Measurements from ENCODE around the gene ELMO1.

Gene ELMO1

GRCh38 chr7:37107047-37107750 lies 341.5 kb downstream of the ELMO1 start:
- TF ChIP-seq CTCF (IDR thresholded peaks at IDR 0.05; ENCODE audit: low read depth, low read length, poor library complexity, severe bottlenecking) (no peak), EZH2phosphoT487 (IDR thresholded peaks at IDR 0.05; ENCODE audit: borderline replicate concordance, low read length) (no peak)
- H3K4me1 ChIP-seq (ENCODE audit: control insufficient read depth, low read length), result peaks cover 9% of the 10 kb centered on the region
- no peaks in the 10 kb centered on the region for H3K27me3 ChIP-seq (ENCODE audit: control insufficient read depth, low read length)
- H3K27ac ChIP-seq (ENCODE audit: low read depth, low read length), result no peak overlapping the region
- no peaks in the 10 kb centered on the region; the same call in 1 of the 2 replicates for H3K36me3 ChIP-seq (ENCODE audit: control insufficient read depth, low read length)
- H4K20me1 ChIP-seq (ENCODE audit: control insufficient read depth, insufficient read depth, low read depth, low read length), result no peaks in the 10 kb centered on the region
- H3K4me3 ChIP-seq (ENCODE audit: low read length), result no peak overlapping the region
- H3F3A ChIP-seq (ENCODE audit: control insufficient read depth, insufficient read depth), result no peaks in the 10 kb centered on the region
- no peaks in the 10 kb centered on the region for H3K9me3 ChIP-seq (ENCODE audit: control insufficient read depth, insufficient read depth, low read length)
- H3K4me2 ChIP-seq (ENCODE audit: low read length), result no peak overlapping the region
- no peaks in the 10 kb centered on the region for H3K79me2 ChIP-seq (ENCODE audit: control insufficient read depth, low read length)
- no peaks in the 10 kb centered on the region for H3K9me2 ChIP-seq (replicated peaks; ENCODE audit: control insufficient read depth, low read length)

DNA sequence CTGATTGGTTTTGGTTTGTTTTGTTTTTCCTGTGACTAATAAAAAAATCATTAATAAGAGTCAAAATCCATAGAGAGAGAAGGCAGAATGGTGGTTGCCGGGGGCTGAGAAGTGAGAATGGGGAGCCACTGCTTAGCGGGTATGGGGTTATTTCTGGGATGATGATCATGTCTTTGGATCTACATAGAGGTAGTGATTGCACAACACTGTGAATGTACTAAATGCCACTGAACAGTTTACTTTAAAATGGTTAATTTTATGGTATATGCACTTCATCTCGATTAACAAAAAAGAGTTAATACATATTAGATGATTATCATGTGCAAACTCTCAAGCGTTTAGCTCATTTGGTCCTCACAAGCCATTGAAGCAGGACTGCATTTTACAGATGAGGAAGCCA lies 342.9 kb downstream of the ELMO1 start:
- peaks cover 9% of the 10 kb centered on the region for H3K4me1 ChIP-seq (ENCODE audit: control insufficient read depth, low read length)
- H3K4me3 ChIP-seq (ENCODE audit: low read length), result no peak overlapping the region
- H3K9me2 ChIP-seq (replicated peaks; ENCODE audit: control insufficient read depth, low read length), result no peaks in the 10 kb centered on the region
- H3K9me3 ChIP-seq (ENCODE audit: control insufficient read depth, insufficient read depth, low read length), result no peaks in the 10 kb centered on the region
- TF ChIP-seq CTCF (IDR thresholded peaks at IDR 0.05; ENCODE audit: low read depth, low read length, poor library complexity, severe bottlenecking) (no peak), EZH2phosphoT487 (IDR thresholded peaks at IDR 0.05; ENCODE audit: borderline replicate concordance, low read length) (no peak)
- no peaks in the 10 kb centered on the region for H3K79me2 ChIP-seq (ENCODE audit: control insufficient read depth, low read length)
- H3K4me2 ChIP-seq (ENCODE audit: low read length), result no peak overlapping the region
- H4K20me1 ChIP-seq (ENCODE audit: control insufficient read depth, insufficient read depth, low read depth, low read length), result no peaks in the 10 kb centered on the region
- no peaks in the 10 kb centered on the region for H3F3A ChIP-seq (ENCODE audit: control insufficient read depth, insufficient read depth)
- no peak overlapping the region for H3K27ac ChIP-seq (ENCODE audit: low read depth, low read length)
- no peaks in the 10 kb centered on the region for H3K27me3 ChIP-seq (ENCODE audit: control insufficient read depth, low read length)
- no peaks in the 10 kb centered on the region for H3K36me3 ChIP-seq (ENCODE audit: control insufficient read depth, low read length)

GRCh38 chr7:37104822-37105518 lies 343.7 kb downstream of the ELMO1 start:
- Histone ChIP-seq H3K4me1 (ENCODE audit: control insufficient read depth, low read length) (peaks cover 9% of the 10 kb centered on the region), H3K4me3 (ENCODE audit: low read length) (no peak overlapping the region), H3K9me2 (replicated peaks; ENCODE audit: control insufficient read depth, low read length) (no peaks in the 10 kb centered on the region), H3K4me2 (ENCODE audit: low read length) (no peak overlapping the region), H3K27ac (ENCODE audit: low read depth, low read length) (no peak overlapping the region), H3K79me2 (ENCODE audit: control insufficient read depth, low read length) (no peaks in the 10 kb centered on the region), H3F3A (ENCODE audit: control insufficient read depth, insufficient read depth) (no peaks in the 10 kb centered on the region), H3K36me3 (ENCODE audit: control insufficient read depth, low read length) (no peaks in the 10 kb centered on the region), H4K20me1 (ENCODE audit: control insufficient read depth, insufficient read depth, low read depth, low read length) (no peaks in the 10 kb centered on the region), H3K27me3 (ENCODE audit: control insufficient read depth, low read length) (no peaks in the 10 kb centered on the region), H3K9me3 (ENCODE audit: control insufficient read depth, insufficient read depth, low read length) (no peaks in the 10 kb centered on the region)
- no peak for TF ChIP-seq CTCF (IDR thresholded peaks at IDR 0.05; ENCODE audit: low read depth, low read length, poor library complexity, severe bottlenecking)
- no peak for TF ChIP-seq EZH2phosphoT487 (IDR thresholded peaks at IDR 0.05; ENCODE audit: borderline replicate concordance, low read length)
